Measurements from ENCODE around the gene SMC5. TPM values are rescaled to one million over a fixed set of nuclear protein-coding genes. Genes with fewer than 3 reads are reported as not detected.

SMC5 gene
- total RNA-seq, 1 experiment from 2014 or later: 27.5 TPM

- Histone ChIP-seq H3K9ac (ENCODE audit: low read length) (no peak overlapping the region), H3K4me3 (replicated peaks in 1 of 2; ENCODE audit: low read depth in 1 of 2, low read length in 2 of 2) (no peak overlapping the region), H3K4me2 (ENCODE audit: low read length) (no peak overlapping the region), H3K9me2 (ENCODE audit: insufficient read depth) (no peaks in the 10 kb centered on the region), H3K4me1 (ENCODE audit: control insufficient read depth in 1 of 2, insufficient read depth in 2 of 2, low read length in 2 of 2) (no peaks in the 10 kb centered on the region), H3K79me2 (ENCODE audit: insufficient read depth, low read length) (peaks cover 71% of the 10 kb centered on the region), H3K9me3 (ENCODE audit: control insufficient read depth in 1 of 2, insufficient read depth in 1 of 2, low read depth in 1 of 2, low read length in 2 of 2) (no peaks in the 10 kb centered on the region), H2AFZ (ENCODE audit: low read depth, low read length, poor library complexity, severe bottlenecking) (no peak overlapping the region), H3K36me3 (ENCODE audit: control insufficient read depth in 1 of 2, insufficient read depth in 2 of 2, low read length in 2 of 2) (peaks cover 5 to 24% of the 10 kb centered on the region in 2 experiments), H3K27me3 (ENCODE audit: insufficient read depth, low read length) (no peaks in the 10 kb centered on the region), H3K27ac (ENCODE audit: low read depth, low read length) (no peak overlapping the region), H4K20me1 (ENCODE audit: insufficient read depth) (peaks cover 2% of the 10 kb centered on the region; the same call in 1 of the 2 replicates)
- ChIA-PET CTCF (no interaction called here), POLR2A (no interaction called here), RAD21 (ENCODE audit: low non-redundant PET in 1 of 2, low total read pairs in 2 of 2, uncharacterized antibody in 2 of 2, unreplicated experiment in 2 of 2) (no interaction called here)
- TF ChIP-seq TCF7L2 (IDR thresholded peaks at IDR 0.05; ENCODE audit: borderline replicate concordance, extremely low read depth, insufficient read depth, insufficient read length): no peak
- intact Hi-C loops (cut with micrococcal nuclease): no loop called here
- no TSS peak for BruUV-seq (replicated peaks)
- DNase-seq (ENCODE audit: low read depth, low spot score) (no peak), ATAC-seq (no peak)
Observed at GRCh38 chr9:70285246-70285645, 26.5 kb downstream of the SMC5 start.

- H3K36me3 ChIP-seq (ENCODE audit: control insufficient read depth in 1 of 2, insufficient read depth in 2 of 2, low read length in 2 of 2): peaks cover 0 to 19% of the 10 kb centered on the region in 2 experiments
- CTCF ChIA-PET: no interaction called here
Observed at GRCh38 chr9:70285981-70286598, 27.3 kb downstream of the SMC5 start.

More at GRCh38 chr9:70285981-70286598, 27.3 kb downstream of the SMC5 start:
- Histone ChIP-seq H3K4me2 (ENCODE audit: low read length) (no peak overlapping the region), H3K4me3 (replicated peaks in 1 of 2; ENCODE audit: low read depth in 1 of 2, low read length in 2 of 2) (no peak overlapping the region), H2AFZ (ENCODE audit: low read depth, low read length, poor library complexity, severe bottlenecking) (no peak overlapping the region), H3K9ac (ENCODE audit: low read length) (no peak overlapping the region), H3K9me2 (ENCODE audit: insufficient read depth) (no peaks in the 10 kb centered on the region), H3K27ac (ENCODE audit: low read depth, low read length) (no peak overlapping the region), H4K20me1 (ENCODE audit: insufficient read depth) (no peaks in the 10 kb centered on the region), H3K4me1 (ENCODE audit: control insufficient read depth in 1 of 2, insufficient read depth in 2 of 2, low read length in 2 of 2) (no peaks in the 10 kb centered on the region), H3K79me2 (ENCODE audit: insufficient read depth, low read length) (peaks cover 74% of the 10 kb centered on the region), H3K9me3 (ENCODE audit: control insufficient read depth in 1 of 2, insufficient read depth in 1 of 2, low read depth in 1 of 2, low read length in 2 of 2) (no peaks in the 10 kb centered on the region), H3K27me3 (ENCODE audit: insufficient read depth, low read length) (no peaks in the 10 kb centered on the region)
- TF ChIP-seq RAD21 (IDR thresholded peaks at IDR 0.05; ENCODE audit: low read depth): no peak
- TF ChIP-seq MAX (IDR thresholded peaks at IDR 0.05): no peak
- no peak for TF ChIP-seq REST (IDR thresholded peaks at IDR 0.05; ENCODE audit: low read depth)
- no peak for TF ChIP-seq ZFX (IDR thresholded peaks at IDR 0.05)
- intact Hi-C loops (cut with micrococcal nuclease): no loop called here
- ATAC-seq (no peak), DNase-seq (ENCODE audit: low read depth, low spot score) (no peak)
- POLR2A ChIA-PET: no interaction called here
- BruUV-seq (replicated peaks): no TSS peak
- RAD21 ChIA-PET (ENCODE audit: low non-redundant PET in 1 of 2, low total read pairs in 2 of 2, uncharacterized antibody in 2 of 2, unreplicated experiment in 2 of 2): no interaction called here
